GM11168 (cell line): Measurements from ENCODE around the gene LRSAM1.

Experiments
- in situ Hi-C: fragments of 300-500 bp; cut with MboI; formaldehyde crosslinking; loops from one replicate; pipeline ENCODE4 v1.12.0; 2022; ENCODE audit warnings: low sequenced_read_pairs; ENCODE audit not compliant: unreplicated experiment

Gene LRSAM1

GRCh38 chr9:127526655-127527559 lies 75.6 kb downstream of the LRSAM1 start:
- in situ Hi-C loops: no loop called here

- in situ Hi-C loops: no loop called here
Measured at GRCh38 chr9:127527560-127528268, 76.4 kb downstream of the LRSAM1 start.

GRCh38 chr9:127528422-127529251 lies 77.3 kb downstream of the LRSAM1 start:
- in situ Hi-C loops: no loop called here

GRCh38 chr9:127529671-127530070 lies 78.4 kb downstream of the LRSAM1 start:
- in situ Hi-C loops: no loop called here

- in situ Hi-C loops: no loop called here
Measured at GRCh38 chr9:127530206-127530941, 79.1 kb downstream of the LRSAM1 start.

GRCh38 chr9:127531676-127532075 lies 80.4 kb downstream of the LRSAM1 start:
- in situ Hi-C loops: no loop called here

GRCh38 chr9:127534250-127534906 lies 83.1 kb downstream of the LRSAM1 start:
- in situ Hi-C loops: no loop called here

- in situ Hi-C loops: no loop called here
Measured at GRCh38 chr9:127534931-127535330, 83.6 kb downstream of the LRSAM1 start.

GRCh38 chr9:127535396-127535795 lies 84.1 kb downstream of the LRSAM1 start:
- in situ Hi-C loops: no loop called here

GRCh38 chr9:127535834-127536233 lies 84.5 kb downstream of the LRSAM1 start:
- in situ Hi-C loops: no loop called here

GRCh38 chr9:127536499-127536898 lies 85.2 kb downstream of the LRSAM1 start:
- in situ Hi-C loops: no loop called here

- in situ Hi-C loops: no loop called here
Measured at GRCh38 chr9:127537014-127537413, 85.7 kb downstream of the LRSAM1 start.

GRCh38 chr9:127537792-127538191 lies 86.5 kb downstream of the LRSAM1 start:
- in situ Hi-C loops: no loop called here

- in situ Hi-C loops: no loop called here
Measured at GRCh38 chr9:127538849-127539258, 87.5 kb downstream of the LRSAM1 start.

- in situ Hi-C loops: no loop called here
Measured at GRCh38 chr9:127539259-127539981, 88.1 kb downstream of the LRSAM1 start.

- in situ Hi-C loops: no loop called here
Measured at GRCh38 chr9:127539982-127540663, 88.8 kb downstream of the LRSAM1 start.

GRCh38 chr9:127540664-127541041 lies 89.3 kb downstream of the LRSAM1 start:
- in situ Hi-C loops: no loop called here

- in situ Hi-C loops: no loop called here
Measured at GRCh38 chr9:127541176-127541575, 89.9 kb downstream of the LRSAM1 start.
